Karpas-422 (cell line): ENCODE measurements around the gene BRD9. TPM values are rescaled to one million over a fixed set of nuclear protein-coding genes. Genes with fewer than 3 reads are reported as not detected.

Source experiments
- DNase-seq: peaks from one replicate; pipeline ENCODE4 v3.0.0-alpha.2; 2015
- H2AFZ ChIP-seq: fragments of 200-600 bp; sonication (generic); 2 replicates; pipeline ENCODE4 v1.6.1; 2014; ENCODE audit warnings: antibody characterized with exemption, low read length, mixed read lengths
- H3K27ac ChIP-seq: fragments of 200-600 bp; sonication (generic); 2 replicates; pipeline ENCODE4 v1.5.1; 2014; ENCODE audit warnings: mild to moderate bottlenecking, low read length, moderate library complexity
- H3K27me3 ChIP-seq: fragments of 200-600 bp; sonication (generic); 2 replicates; pipeline ENCODE4 v1.6.1; 2014; ENCODE audit warnings: low read length, mixed read lengths
- H3K36me3 ChIP-seq: fragments of 200-600 bp; sonication (generic); 2 replicates; pipeline ENCODE4 v1.6.1; 2014; ENCODE audit warnings: low read length, mixed read lengths; ENCODE audit not compliant: insufficient read depth
- H3K4me1 ChIP-seq: fragments of 200-600 bp; sonication (generic); 2 replicates; pipeline ENCODE4 v1.6.1; 2014; ENCODE audit warnings: mild to moderate bottlenecking, low read length, mixed read lengths
- H3K4me2 ChIP-seq: fragments of 200-600 bp; sonication (generic); 2 replicates; pipeline ENCODE4 v1.6.1; 2014; ENCODE audit warnings: low read length, low read depth, mild to moderate bottlenecking; ENCODE audit not compliant: poor library complexity, severe bottlenecking
- H3K4me3 ChIP-seq: fragments of 200-600 bp; sonication (generic); 2 replicates; pipeline ENCODE4 v1.5.1; 2014; ENCODE audit warnings: mild to moderate bottlenecking, antibody characterized with exemption, low read length, mixed read lengths
- H3K79me2 ChIP-seq: fragments of 200-600 bp; sonication (generic); 2 replicates; pipeline ENCODE4 v1.6.1; 2014; ENCODE audit warnings: mild to moderate bottlenecking, low read length, mixed read lengths
- H3K9ac ChIP-seq: fragments of 200-600 bp; sonication (generic); 2 replicates; pipeline ENCODE4 v1.6.0; 2014; ENCODE audit warnings: low read length
- H3K9me2 ChIP-seq: fragments of 200-600 bp; sonication (generic), shearing (Covaris generic); replicated peaks from 2 replicates; pipeline ENCODE4 v1.6.0; 2014; ENCODE audit warnings: mild to moderate bottlenecking, low read length, moderate library complexity; ENCODE audit not compliant: insufficient read depth
- H3K9me3 ChIP-seq: fragments of 300-700, 200-600 bp; sonication (generic); 2 replicates; pipeline ENCODE4 v1.6.1; 2014; ENCODE audit warnings: low read length, mixed read lengths
- H4K20me1 ChIP-seq: fragments of 200-600 bp; sonication (generic); 2 replicates; pipeline ENCODE4 v1.6.1; 2014; ENCODE audit warnings: mild to moderate bottlenecking, antibody characterized with exemption, low read length, low read depth; ENCODE audit not compliant: insufficient read depth
- total RNA-seq: library from RNA; depleted of rRNA; stranded (reverse); fragments of >200 nt; shearing (Covaris generic); gene quantifications from 2 replicates; pipeline ENCODE4 v1.2.3, GENCODE V29; 2014; ENCODE audit warnings: low replicate concordance

Gene BRD9
- total RNA-seq, 1 experiment from 2014 or later = 25.7 TPM

- peaks cover 30% of the 10 kb centered on the region for H3K36me3 ChIP-seq
- DNase-seq = no peak
Observed at GRCh38 chr5:873328-873727, 19.3 kb downstream of the BRD9 start.

GRCh38 chr5:872301-872700 lies 20.3 kb downstream of the BRD9 start:
- Histone ChIP-seq H3K27me3 (no peaks in the 10 kb centered on the region), H3K79me2 (no peaks in the 10 kb centered on the region), H3K4me3 (no peak overlapping the region), H4K20me1 (0 out of 2 replicates have a peak, but pooled peaks cover 4% of the 10 kb centered on the region), H3K9me3 (no peaks in the 10 kb centered on the region), H3K36me3 (peaks cover 30% of the 10 kb centered on the region), H3K9me2 (no peaks in the 10 kb centered on the region), H3K4me1 (no peaks in the 10 kb centered on the region), H2AFZ (no peak overlapping the region), H3K27ac (no peak overlapping the region), H3K9ac (no peak overlapping the region), H3K4me2 (no peak overlapping the region)
- no peak for DNase-seq

More at GRCh38 chr5:873328-873727, 19.3 kb downstream of the BRD9 start:
- Histone ChIP-seq H3K4me1 (no peaks in the 10 kb centered on the region), H3K9me2 (no peaks in the 10 kb centered on the region), H3K4me3 (no peak overlapping the region), H2AFZ (no peak overlapping the region), H3K79me2 (no peaks in the 10 kb centered on the region), H3K4me2 (no peak overlapping the region), H3K9me3 (no peaks in the 10 kb centered on the region), H4K20me1 (0 out of 2 replicates have a peak, but pooled peaks cover 4% of the 10 kb centered on the region), H3K9ac (no peak overlapping the region), H3K27me3 (no peaks in the 10 kb centered on the region), H3K27ac (no peak overlapping the region)

GRCh38 chr5:871596-872298 lies 20.9 kb downstream of the BRD9 start:
- Histone ChIP-seq H3K27ac (no peak overlapping the region), H3K4me3 (no peak overlapping the region), H3K9me2 (no peaks in the 10 kb centered on the region), H3K27me3 (no peaks in the 10 kb centered on the region), H4K20me1 (0 out of 2 replicates have a peak, but pooled peaks cover 4% of the 10 kb centered on the region), H3K4me1 (no peaks in the 10 kb centered on the region), H3K79me2 (no peaks in the 10 kb centered on the region), H3K36me3 (peaks cover 30% of the 10 kb centered on the region), H3K4me2 (no peak overlapping the region), H3K9me3 (no peaks in the 10 kb centered on the region), H2AFZ (no peak overlapping the region), H3K9ac (no peak overlapping the region)
- no peak for DNase-seq

DNA sequence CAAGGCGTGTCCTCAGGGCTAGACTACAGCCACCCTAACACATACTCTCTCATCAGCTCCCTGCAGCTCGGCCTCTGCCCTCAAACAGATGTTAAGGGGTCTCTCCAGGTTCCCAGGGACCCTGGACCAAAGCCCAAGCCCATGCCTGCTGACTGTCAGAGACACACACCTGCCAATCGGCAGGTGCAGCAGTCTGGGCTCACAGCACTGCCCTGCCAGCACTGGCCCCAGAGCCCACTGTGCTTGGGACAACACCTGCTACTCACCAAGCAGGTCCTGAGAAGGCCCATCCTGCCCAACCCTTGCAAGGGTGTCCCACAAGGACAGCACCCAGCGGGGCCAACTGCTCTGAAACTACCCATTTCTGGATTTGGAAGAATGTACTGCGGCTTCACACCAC lies 21.6 kb downstream of the BRD9 start:
- H3K9ac ChIP-seq = no peak overlapping the region
- no peaks in the 10 kb centered on the region for H3K27me3 ChIP-seq
- H3K27ac ChIP-seq = no peak overlapping the region
- H3K79me2 ChIP-seq = no peaks in the 10 kb centered on the region
- H4K20me1 ChIP-seq = 0 out of 2 replicates have a peak, but pooled peaks cover 4% of the 10 kb centered on the region
- no peak overlapping the region for H2AFZ ChIP-seq
- no peaks in the 10 kb centered on the region for H3K4me1 ChIP-seq
- no peaks in the 10 kb centered on the region for H3K9me3 ChIP-seq
- peaks cover 30% of the 10 kb centered on the region for H3K36me3 ChIP-seq
- no peak overlapping the region for H3K4me2 ChIP-seq
- no peaks in the 10 kb centered on the region for H3K9me2 ChIP-seq
- no peak for DNase-seq
- no peak overlapping the region for H3K4me3 ChIP-seq

- no peak overlapping the region for H3K4me3 ChIP-seq
- H3K79me2 ChIP-seq = no peaks in the 10 kb centered on the region
- no peak overlapping the region for H3K4me2 ChIP-seq
- H3K4me1 ChIP-seq = no peaks in the 10 kb centered on the region
- DNase-seq = no peak
- H3K27me3 ChIP-seq = no peaks in the 10 kb centered on the region
- 0 out of 2 replicates have a peak, but pooled peaks cover 4% of the 10 kb centered on the region for H4K20me1 ChIP-seq
- H2AFZ ChIP-seq = no peak overlapping the region
- no peak overlapping the region for H3K27ac ChIP-seq
- H3K9ac ChIP-seq = no peak overlapping the region
- no peaks in the 10 kb centered on the region for H3K9me3 ChIP-seq
- no peaks in the 10 kb centered on the region for H3K9me2 ChIP-seq
- peaks cover 20% of the 10 kb centered on the region for H3K36me3 ChIP-seq
Observed at GRCh38 chr5:868428-869135, 24.0 kb downstream of the BRD9 start.

DNA sequence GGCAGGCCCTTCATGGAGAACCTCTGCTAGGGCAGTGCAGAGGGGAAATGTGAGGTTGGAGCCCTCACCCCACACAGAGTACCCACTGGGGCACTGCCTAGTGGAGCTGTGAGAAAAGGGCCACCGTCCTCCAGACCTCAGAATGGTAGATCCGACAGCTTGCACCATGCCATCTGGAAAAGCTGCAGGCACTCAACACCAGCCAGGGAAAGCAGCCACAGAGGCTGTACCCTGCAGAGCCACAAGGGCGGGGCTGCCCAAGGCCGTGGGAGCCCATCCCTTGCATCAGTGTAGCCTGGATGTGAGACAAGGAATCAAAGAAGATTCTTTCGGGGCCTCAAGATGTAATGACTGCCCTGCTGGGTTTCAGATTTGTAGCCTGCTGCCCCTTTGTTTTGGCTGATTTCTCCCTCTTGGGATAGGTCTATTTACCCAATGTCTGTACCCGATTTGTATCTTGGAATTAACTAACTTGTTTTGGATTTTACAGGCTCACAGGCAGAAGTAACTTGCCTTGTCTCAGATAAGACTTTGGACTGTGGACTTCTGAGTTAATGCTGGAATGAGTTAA lies 25.2 kb downstream of the BRD9 start:
- Histone ChIP-seq H3K9me3 (no peaks in the 10 kb centered on the region), H2AFZ (no peak overlapping the region), H3K36me3 (peaks cover 18% of the 10 kb centered on the region), H3K9me2 (no peaks in the 10 kb centered on the region), H3K27me3 (no peaks in the 10 kb centered on the region), H3K27ac (no peak overlapping the region), H3K4me2 (no peak overlapping the region), H3K4me3 (no peak overlapping the region), H3K4me1 (no peaks in the 10 kb centered on the region), H4K20me1 (0 out of 2 replicates have a peak, but pooled peaks cover 4% of the 10 kb centered on the region), H3K9ac (no peak overlapping the region), H3K79me2 (no peaks in the 10 kb centered on the region)
- no peak for DNase-seq

GRCh38 chr5:865771-866170 lies 26.8 kb downstream of the BRD9 start:
- Histone ChIP-seq H3K27me3 (no peaks in the 10 kb centered on the region), H3K4me1 (no peaks in the 10 kb centered on the region), H3K27ac (no peak overlapping the region), H3K4me2 (no peak overlapping the region), H3K9ac (no peak overlapping the region), H4K20me1 (no peaks in the 10 kb centered on the region), H3K79me2 (no peaks in the 10 kb centered on the region), H3K4me3 (no peak overlapping the region), H3K9me3 (no peaks in the 10 kb centered on the region), H3K9me2 (no peaks in the 10 kb centered on the region), H3K36me3 (peaks cover 18% of the 10 kb centered on the region), H2AFZ (no peak overlapping the region)
- DNase-seq = no peak

DNA sequence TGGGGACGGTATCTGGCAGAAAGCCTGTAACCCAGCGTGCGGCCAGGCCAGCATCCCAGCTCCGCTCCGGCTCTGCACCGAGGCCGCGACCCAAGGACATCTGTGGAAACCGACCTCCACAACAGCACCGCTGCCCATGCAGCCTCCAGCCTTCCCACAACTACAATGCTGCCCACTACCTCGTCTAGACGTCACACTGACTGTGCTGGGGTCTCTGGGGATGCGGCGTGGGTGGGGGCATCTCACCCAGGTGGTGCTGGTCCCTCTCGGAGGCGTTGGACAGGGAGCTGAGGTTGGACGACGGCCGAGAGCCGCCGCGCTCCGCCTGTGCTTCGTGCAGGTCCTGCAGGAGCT lies 27.5 kb downstream of the BRD9 start:
- Histone ChIP-seq H3K27me3 (no peaks in the 10 kb centered on the region), H3K9me2 (no peaks in the 10 kb centered on the region), H4K20me1 (no peaks in the 10 kb centered on the region), H3K79me2 (no peaks in the 10 kb centered on the region), H3K4me3 (no peak overlapping the region), H2AFZ (no peak overlapping the region), H3K4me1 (no peaks in the 10 kb centered on the region), H3K9me3 (no peaks in the 10 kb centered on the region), H3K9ac (no peak overlapping the region), H3K27ac (no peak overlapping the region), H3K36me3 (peaks cover 16% of the 10 kb centered on the region; the same call in 1 of the 2 replicates), H3K4me2 (no peak overlapping the region)
- no peak for DNase-seq
